Uterus (tissue), 4 donors: ENCODE results near the gene XYLB. TPM values are rescaled to one million over a fixed set of nuclear protein-coding genes. Genes with fewer than 3 reads are reported as not detected.
"Not testable (repeated sequence)": the region's sequence is repeated elsewhere in the genome, so short reads cannot be mapped to it uniquely, and the experiment has no call there.

Experiments
- DNase-seq, 2 donors: peaks; one replicate each; pipeline ENCODE4 v3.0.0-alpha.2; 2019 to 2020
- H3K27ac ChIP-seq, 2 donors: fragments of 200-600 bp; sonication (generic); 1 replicate in 1 of 2; 2 replicates in 1 of 2; pipeline ENCODE4 v1.5.1; 2016 to 2018
- H3K27me3 ChIP-seq, 2 donors: fragments of 200-600 bp; sonication (generic); one replicate each; pipeline ENCODE4 v1.5.1; 2018 to 2019; ENCODE audit warnings: control low read depth in 1 of 2
- H3K36me3 ChIP-seq, 2 donors: fragments of 200-600 bp; sonication (generic); one replicate each; pipeline ENCODE4 v1.5.1; 2019; ENCODE audit warnings: control low read depth in 1 of 2
- H3K4me1 ChIP-seq, 2 donors: fragments of 200-600 bp; sonication (generic); one replicate each; pipeline ENCODE4 v1.5.1; 2018 to 2019; ENCODE audit warnings: control low read depth in 1 of 2
- H3K4me3 ChIP-seq, 2 donors: fragments of 200-600 bp; sonication (generic); 1 replicate in 1 of 2; 2 replicates in 1 of 2; pipeline ENCODE4 v1.5.1; 2018 to 2019; ENCODE audit warnings: mild to moderate bottlenecking in 1 of 2
- H3K9me3 ChIP-seq, 2 donors: fragments of 200-600 bp; sonication (generic); one replicate each; pipeline ENCODE4 v1.5.1; 2019; ENCODE audit warnings: control low read depth in 1 of 2
- POLR2A ChIP-seq, 2 donors: fragments of 450-650 bp; IDR thresholded peaks; one replicate each; pipeline ENCODE4 v1.6.1; 2016; ENCODE audit warnings: antibody characterized with exemption in 2 of 2, mild to moderate bottlenecking in 1 of 2, moderate library complexity in 1 of 2
- intact Hi-C: fragments of 100-400 bp; cut with DNase I; formaldehyde crosslinking; loops from one replicate; pipeline ENCODE4 v1.15.1; 2023; ENCODE audit warnings: low total_unique reads
- total RNA-seq, 4 donors: library from RNA; depleted of rRNA in 3 of 4; stranded (reverse); fragments of >200 nt in 3 of 4; gene quantifications; one replicate each; pipeline versions ENCODE4 v1.1.0 to v1.2.4, GENCODE V29; 2014 to 2023
- TF ChIP-seq, protein P1 (sequence below), 4 experiments: fragments of 200-600 bp in 2 of 4; fragments of 450-650 bp in 2 of 4; sonication (generic) in 2 of 4; IDR thresholded peaks; one replicate each; pipeline ENCODE4 v1.5.1; 2016 to 2019; ENCODE audit warnings: antibody characterized with exemption in 4 of 4, mild to moderate bottlenecking in 2 of 4, moderate library complexity in 1 of 4
- donor health status: DM: yes; HTN: yes; CAD: no.

Gene XYLB
- total RNA-seq = 10 to 100 TPM in 1 of 4 donors, 1 to 10 TPM in 2, under 1 TPM in 1; 0.26 to 12.7 (median 6.5) TPM

DNA sequence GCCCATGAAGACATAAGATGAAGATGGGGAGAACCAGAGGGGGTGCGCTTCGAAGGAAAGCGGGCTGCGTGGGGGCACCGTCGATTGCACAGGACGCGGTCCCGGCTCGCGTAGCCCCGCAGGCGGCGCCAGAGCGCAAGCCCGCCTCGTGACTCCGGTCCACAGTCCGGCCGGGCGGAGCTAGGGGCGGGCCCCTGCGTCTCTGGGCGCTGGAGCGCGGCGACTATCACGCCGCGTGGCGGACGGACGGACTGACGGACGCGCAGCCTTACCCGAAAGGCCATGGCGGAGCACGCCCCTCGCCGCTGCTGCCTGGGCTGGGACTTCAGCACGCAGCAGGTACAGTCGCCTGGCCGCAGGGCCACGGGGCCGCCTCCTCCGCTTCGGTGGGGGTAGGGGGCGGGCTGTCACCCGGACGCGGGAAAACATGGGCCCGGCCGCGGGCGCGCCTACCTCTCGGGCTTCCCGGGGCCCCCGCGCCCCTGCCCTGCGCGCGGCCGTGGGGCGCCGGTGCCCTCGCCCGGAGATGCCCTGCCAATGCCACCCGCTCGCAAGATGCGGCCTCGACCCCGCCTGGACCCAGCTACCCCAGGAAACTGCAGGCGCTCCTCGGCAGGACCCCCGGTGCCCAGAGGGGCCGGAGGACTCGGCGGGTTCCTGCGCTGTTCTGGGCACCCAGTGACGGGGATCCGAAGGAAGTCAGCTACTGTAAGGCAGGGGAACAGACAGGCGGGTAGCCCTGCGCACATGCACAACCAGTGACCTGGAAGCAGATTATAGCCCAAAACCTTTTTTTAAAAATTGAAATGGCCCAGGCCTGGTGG is at the start of gene XYLB:
Gene XYLB, plus strand, starts transcription at position 199 of the 824 bp plus-strand sequence. Its CDS starts 84 bp downstream, at position 283.
- peak; percentile 74 to 84 for DNase-seq
- peaks cover 0 to 8% of the 10 kb centered on the region in 2 donors for H3K4me1 ChIP-seq
- H3K36me3 ChIP-seq = no peaks in the 10 kb centered on the region
- H3K27me3 ChIP-seq = no peaks in the 10 kb centered on the region
- no peaks in the 10 kb centered on the region for H3K9me3 ChIP-seq
- peak within 1 kb of the TSS; percentile 32 to 36 for H3K27ac ChIP-seq
- intact Hi-C loops = loop anchor here (5.0 kb wide), 1 partner anchor 131 kb away; no protein-coding TSS in a partner anchor
- peak within 1 kb of the TSS; percentile 72 to 77 for H3K4me3 ChIP-seq
- TF ChIP-seq, protein P1, sequence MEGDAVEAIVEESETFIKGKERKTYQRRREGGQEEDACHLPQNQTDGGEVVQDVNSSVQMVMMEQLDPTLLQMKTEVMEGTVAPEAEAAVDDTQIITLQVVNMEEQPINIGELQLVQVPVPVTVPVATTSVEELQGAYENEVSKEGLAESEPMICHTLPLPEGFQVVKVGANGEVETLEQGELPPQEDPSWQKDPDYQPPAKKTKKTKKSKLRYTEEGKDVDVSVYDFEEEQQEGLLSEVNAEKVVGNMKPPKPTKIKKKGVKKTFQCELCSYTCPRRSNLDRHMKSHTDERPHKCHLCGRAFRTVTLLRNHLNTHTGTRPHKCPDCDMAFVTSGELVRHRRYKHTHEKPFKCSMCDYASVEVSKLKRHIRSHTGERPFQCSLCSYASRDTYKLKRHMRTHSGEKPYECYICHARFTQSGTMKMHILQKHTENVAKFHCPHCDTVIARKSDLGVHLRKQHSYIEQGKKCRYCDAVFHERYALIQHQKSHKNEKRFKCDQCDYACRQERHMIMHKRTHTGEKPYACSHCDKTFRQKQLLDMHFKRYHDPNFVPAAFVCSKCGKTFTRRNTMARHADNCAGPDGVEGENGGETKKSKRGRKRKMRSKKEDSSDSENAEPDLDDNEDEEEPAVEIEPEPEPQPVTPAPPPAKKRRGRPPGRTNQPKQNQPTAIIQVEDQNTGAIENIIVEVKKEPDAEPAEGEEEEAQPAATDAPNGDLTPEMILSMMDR (IDR thresholded peaks at IDR 0.05) = peak; percentile 87 to 95 (median 93)
- TF ChIP-seq POLR2A (IDR thresholded peaks at IDR 0.05) = peak in 1 of 2 donors; percentile 40

DNA sequence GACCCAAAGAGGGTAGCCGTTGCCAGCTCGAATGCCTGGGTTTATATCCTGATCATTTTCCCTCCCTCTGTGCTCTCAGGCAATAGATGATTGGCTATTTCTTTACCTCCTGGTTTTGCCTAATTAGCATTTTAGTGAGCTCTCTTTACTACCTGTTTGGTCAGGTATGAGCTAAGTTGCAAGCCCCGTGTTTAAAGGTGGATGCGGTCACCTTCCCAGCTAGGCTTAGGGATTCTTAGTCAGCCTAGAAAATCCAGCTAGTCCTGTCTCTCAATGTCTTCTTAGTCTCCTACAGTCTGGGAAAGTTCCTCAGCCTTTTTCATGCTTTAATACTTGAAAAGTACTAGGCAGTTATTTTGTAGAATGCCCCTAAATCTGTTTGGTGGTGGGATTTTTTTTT is 49.5 kb upstream of the XYLB start:
- H3K4me3 ChIP-seq, H3K4me1 ChIP-seq, H3K36me3 ChIP-seq, intact Hi-C loops, H3K27ac ChIP-seq, H3K9me3 ChIP-seq, H3K27me3 ChIP-seq, DNase-seq: not testable (repeated sequence)

DNA sequence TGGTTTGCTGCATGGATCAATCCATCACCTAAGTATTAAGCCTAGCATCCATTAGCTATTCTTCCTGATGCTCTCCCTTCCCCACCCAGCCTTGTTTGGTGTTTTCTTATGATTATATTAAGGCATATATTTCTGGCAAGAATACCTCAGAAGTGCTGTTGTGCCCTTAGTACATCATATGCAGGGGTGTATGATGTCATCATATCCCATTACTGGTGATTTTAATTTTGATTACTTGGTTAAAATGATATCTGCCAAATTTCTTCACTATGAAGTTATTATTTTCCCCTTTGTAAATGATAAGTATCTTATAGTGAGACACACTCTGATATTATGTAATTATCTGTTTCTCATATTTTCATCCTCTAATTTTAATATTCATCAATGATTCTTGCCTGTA is 49.0 kb upstream of the XYLB start:
- no peaks in the 10 kb centered on the region for H3K4me1 ChIP-seq
- H3K27me3 ChIP-seq = no peaks in the 10 kb centered on the region
- no peaks in the 10 kb centered on the region for H3K9me3 ChIP-seq
- DNase-seq = no peak
- H3K36me3 ChIP-seq = no peaks in the 10 kb centered on the region
- no peak for TF ChIP-seq POLR2A (IDR thresholded peaks at IDR 0.05)
- TF ChIP-seq, protein P1 (IDR thresholded peaks at IDR 0.05) = no peak
- intact Hi-C loops = no loop called here
- no peak overlapping the region for H3K27ac ChIP-seq
- no peak overlapping the region for H3K4me3 ChIP-seq

DNA sequence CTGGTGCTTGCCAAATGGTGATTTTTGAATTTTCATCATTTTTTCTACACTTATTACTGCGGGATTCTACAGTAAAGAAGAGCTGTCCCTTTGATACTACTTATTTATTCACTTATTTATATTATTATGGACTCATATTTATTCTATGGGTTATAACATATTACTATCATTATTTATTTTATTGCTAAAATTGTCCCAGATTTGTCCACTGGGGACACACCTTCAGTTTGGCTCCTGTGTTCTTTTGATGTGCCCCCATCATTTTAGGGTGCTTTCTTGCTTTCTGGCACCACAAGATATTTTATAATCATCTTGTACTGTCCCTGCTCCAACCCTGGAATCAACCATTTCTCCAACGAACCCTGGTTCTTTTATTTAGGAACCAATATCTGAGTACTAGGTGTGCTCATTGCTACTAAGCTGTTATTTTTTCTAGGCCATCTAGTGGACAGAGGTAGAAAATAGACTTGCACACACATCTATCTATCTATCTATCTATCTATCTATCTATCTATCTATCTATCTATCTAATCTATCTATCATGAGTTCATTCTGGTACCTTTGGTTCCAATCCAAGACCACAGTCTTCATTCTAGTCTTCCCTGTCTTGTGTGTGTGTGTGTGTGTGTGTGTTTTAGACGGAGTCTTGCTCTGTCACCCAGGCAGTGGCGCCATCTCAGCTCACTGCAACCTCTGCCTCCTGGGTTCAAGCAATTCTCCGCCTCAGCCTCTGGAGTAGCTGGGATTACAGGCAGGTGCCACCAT is 48.5 kb upstream of the XYLB start:
- TF ChIP-seq, protein P1 (IDR thresholded peaks at IDR 0.05) = peak in 1 of 4 experiments; percentile 11
- no peak for TF ChIP-seq POLR2A (IDR thresholded peaks at IDR 0.05)
- intact Hi-C loops = no loop called here

DNA sequence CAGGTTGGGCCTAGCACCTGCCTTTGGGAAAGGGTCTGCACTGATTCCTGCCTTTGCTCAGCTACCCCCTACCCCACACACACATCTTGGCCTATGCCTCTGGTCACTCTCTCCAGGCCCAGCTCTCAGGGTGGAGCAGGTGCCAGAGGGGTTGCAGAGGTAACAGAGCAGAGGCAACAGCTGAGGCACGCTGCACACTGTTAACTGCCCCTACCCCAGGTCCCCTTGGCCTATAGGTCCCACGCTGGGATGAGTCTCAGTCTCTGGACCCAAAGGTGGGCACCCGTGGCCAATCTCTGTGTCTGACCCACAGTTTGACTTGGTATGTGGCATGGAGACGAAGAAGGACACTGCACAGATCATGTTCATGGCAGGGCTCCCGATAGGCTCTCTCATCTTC is 39.6 kb upstream of the XYLB start:
- Histone ChIP-seq H3K27me3 (no peaks in the 10 kb centered on the region), H3K4me3 (no peak overlapping the region), H3K4me1 (no peaks in the 10 kb centered on the region), H3K36me3 (no peaks in the 10 kb centered on the region), H3K9me3 (no peaks in the 10 kb centered on the region), H3K27ac (no peak overlapping the region)
- no peak for DNase-seq
- no peak for TF ChIP-seq POLR2A (IDR thresholded peaks at IDR 0.05)
- TF ChIP-seq, protein P1 (IDR thresholded peaks at IDR 0.05) = no peak
- intact Hi-C loops = no loop called here

More for the DNA sequence above, 48.5 kb upstream of the XYLB start:
- no peaks in the 10 kb centered on the region for H3K9me3 ChIP-seq
- no peaks in the 10 kb centered on the region for H3K4me1 ChIP-seq
- no peaks in the 10 kb centered on the region for H3K27me3 ChIP-seq
- no peak for DNase-seq
- no peak overlapping the region for H3K4me3 ChIP-seq
- H3K27ac ChIP-seq = no peak overlapping the region
- H3K36me3 ChIP-seq = no peaks in the 10 kb centered on the region
